DMS 273 (cell line): ENCODE data around the gene THBS3.
A peak's percentile ranks its signal among the peaks of the same experiment; 100 is the strongest.
"Not testable (repeated sequence)": the region's sequence is repeated elsewhere in the genome, so short reads cannot be mapped to it uniquely, and the experiment has no call there.

ENCODE experiments used
- DNase-seq: peaks from one replicate; lab custom pipeline; 2025; ENCODE audit not compliant: unreplicated experiment; lab: John Stamatoyannopoulos, UW

Gene THBS3

GRCh38 chr1:155208541-155209311, 1.0 kb upstream of the THBS3 start, which contains the start of gene MTX1:
Gene MTX1 (plus strand): TSS chr1:155208695. CDS start chr1:155208805, 110 bp downstream.
- DNase-seq: peak; percentile 93

GRCh38 chr1:155206891-155207805, 549 bp downstream of the THBS3 start:
- DNase-seq: peak; percentile 96

- DNase-seq: no peak
These were observed 1.6 kb downstream of the THBS3 start for GRCh38 chr1:155205969-155206593.

GRCh38 chr1:155205035-155205434, 2.7 kb downstream of the THBS3 start:
- DNase-seq: no peak

DNA sequence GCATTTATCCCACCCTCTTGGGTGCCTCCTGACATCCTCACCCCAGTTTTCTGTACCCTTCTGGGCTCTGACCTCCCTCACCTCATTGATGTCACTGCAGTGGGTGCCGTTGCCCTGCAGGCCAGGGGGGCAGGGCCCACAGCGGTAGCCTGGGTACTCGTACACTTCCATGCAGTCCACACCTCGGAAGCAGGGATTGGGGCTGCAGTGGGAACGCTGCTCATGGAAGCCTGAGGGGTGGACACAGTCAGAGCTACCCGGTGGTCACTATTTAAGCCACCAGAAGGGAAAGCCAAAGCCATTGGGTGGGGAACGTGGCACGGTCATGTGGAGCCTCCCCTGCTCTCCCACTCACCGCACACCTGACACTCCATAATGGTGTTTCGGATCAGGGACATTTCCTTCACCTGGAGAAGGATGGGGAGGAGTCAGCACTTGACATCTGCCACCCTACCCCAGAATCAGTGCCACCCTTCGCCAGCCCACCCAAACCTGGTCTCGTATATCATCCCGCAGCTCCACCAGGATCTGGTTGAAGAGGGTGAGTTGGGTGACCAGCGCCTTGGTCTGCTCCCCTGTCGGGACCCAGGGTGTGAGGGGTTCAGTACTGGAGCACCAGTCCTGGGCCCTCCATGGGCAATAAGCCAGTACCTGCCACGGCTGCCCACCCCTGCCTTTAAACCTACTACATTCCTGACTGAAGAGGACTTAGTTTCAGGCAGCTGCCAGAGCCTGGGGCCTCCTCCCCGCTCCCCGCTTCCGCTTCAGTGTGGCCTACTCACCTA, 4.8 kb downstream of the THBS3 start:
- no peak for DNase-seq

- DNase-seq: no peak
These were observed 5.5 kb downstream of the THBS3 start for GRCh38 chr1:155202198-155202597.

GRCh38 chr1:155200920-155201319, 6.8 kb downstream of the THBS3 start:
- no peak for DNase-seq

DNA sequence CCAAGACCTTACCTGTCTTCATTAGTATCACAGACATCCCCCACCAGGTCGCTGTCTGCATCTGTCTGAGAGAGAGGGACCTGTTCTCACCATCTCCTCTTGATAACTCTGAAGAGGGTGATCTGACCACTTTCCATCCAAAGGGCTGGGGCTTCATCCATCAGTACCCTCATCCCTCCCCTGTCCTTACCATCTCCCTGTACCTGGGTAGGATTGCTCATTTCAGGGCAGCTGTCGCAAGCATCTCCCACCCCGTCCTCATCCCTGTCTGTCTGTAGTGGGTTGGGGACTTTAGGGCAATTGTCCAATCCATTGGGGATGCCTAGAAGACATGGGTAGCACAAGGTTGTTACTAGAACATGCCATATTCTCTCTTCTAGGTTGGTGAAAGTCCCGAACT, 7.9 kb downstream of the THBS3 start:
- DNase-seq: no peak

DNA sequence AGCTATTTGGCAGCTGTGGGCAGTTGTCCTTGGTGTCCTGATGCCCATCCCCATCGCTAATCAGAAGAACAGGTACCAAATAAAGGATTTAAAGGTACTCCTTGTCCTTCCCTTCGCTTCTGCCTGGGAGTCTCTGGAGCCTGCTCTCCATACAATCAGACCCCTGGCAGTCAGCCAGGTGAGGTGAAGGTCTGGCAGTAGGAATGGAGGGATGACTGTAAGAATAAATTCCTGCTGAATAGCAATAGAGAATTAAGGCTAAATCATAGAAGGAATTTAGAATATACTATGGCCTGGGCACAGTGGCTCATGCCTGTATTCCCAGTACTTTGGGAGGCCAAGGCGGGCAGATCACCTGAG, 9.2 kb downstream of the THBS3 start:
- DNase-seq: peak; percentile 45

- DNase-seq: no peak
These were observed 9.7 kb downstream of the THBS3 start for GRCh38 chr1:155197901-155198546.

DNA sequence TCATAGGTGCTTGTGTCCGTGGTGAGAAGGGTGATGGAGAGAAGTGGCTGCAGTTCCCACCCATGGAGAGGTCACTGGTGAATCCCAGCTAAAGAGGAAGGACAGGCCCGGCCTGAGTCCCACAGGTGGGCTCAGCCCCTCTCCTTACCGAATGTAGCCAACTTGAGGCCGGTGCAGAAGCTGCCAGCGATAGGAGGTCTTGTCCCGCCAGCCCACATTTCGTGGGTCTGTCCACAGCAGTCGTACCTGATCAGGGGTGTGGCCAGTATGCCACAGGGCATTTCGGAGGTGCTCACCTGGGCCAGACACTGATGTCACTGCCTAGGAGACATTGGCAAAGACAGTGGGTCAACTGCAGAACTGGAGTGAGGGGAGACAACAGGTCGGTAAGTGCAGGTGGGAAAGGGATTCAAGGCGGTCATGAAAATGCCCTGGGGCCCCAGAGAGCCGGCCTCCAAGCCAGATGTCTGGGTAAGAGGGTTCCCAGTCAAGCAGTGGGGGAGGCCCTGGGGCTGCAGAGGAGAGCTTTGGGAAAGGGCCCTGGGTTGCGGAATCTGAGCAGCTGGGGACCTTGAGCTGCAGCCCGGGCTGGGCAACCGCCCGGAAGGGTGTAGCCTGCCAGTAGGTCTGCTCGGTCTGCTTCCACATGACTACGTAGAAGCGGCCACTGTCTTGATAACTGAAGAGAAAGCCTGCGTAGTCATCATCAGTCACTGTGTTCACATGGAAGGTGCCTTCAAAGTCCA, 10.6 kb downstream of the THBS3 start:
- no peak for DNase-seq

GRCh38 chr1:155196103-155196892, 11.4 kb downstream of the THBS3 start:
- no peak for DNase-seq

- DNase-seq: peak; percentile 65
These were observed 12.2 kb downstream of the THBS3 start for GRCh38 chr1:155195201-155196102.

DNA sequence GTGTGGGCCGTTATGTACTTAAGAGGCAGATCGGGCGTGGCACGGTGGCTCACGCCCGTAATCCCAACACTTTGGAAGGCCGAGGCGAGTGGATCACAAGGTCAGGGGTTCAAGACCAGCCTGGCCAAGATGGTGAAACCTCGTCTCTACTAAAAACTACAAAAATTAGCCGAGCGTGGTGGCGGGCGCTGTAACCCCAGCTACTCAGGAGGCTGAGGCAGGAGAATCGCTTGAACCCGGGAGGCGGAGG, 13.8 kb downstream of the THBS3 start:
- not testable (repeated sequence) for DNase-seq

DNA sequence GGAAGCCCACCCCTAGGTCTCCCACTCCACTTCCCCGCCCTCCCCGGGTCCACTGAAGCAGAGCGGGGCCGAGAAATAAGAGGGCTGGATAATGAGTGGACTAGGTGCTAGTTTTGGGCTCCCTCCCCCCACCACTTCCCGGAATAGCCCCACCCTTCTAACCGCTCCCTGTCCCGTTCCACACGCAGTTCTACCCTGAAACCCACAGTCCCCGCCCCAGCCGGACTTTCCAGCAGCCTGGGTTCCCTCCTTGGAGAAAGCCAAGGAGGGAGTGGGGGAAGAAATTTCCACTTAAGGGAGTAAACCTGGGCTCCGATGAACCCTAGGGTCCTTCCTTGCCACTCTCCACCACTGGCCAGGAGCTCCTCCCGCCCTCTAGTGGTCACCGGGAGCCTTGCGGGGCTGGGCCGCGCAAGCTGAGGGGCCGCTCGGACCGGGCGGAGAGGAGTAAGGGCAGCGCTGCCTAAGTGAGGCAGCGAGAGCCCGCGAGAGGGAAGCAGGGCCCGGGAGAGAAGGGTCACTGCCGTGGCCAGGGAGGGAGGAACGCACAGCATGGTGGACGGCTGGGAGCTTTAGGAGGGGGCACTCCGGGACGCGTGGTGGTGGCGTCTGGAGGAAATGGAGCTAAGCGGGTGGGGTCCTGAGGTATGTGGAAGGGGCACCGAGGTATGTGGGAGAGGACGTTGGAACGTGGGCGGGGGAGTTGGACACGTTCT, 14.3 kb downstream of the THBS3 start:
- peak; percentile 93 for DNase-seq

DNA sequence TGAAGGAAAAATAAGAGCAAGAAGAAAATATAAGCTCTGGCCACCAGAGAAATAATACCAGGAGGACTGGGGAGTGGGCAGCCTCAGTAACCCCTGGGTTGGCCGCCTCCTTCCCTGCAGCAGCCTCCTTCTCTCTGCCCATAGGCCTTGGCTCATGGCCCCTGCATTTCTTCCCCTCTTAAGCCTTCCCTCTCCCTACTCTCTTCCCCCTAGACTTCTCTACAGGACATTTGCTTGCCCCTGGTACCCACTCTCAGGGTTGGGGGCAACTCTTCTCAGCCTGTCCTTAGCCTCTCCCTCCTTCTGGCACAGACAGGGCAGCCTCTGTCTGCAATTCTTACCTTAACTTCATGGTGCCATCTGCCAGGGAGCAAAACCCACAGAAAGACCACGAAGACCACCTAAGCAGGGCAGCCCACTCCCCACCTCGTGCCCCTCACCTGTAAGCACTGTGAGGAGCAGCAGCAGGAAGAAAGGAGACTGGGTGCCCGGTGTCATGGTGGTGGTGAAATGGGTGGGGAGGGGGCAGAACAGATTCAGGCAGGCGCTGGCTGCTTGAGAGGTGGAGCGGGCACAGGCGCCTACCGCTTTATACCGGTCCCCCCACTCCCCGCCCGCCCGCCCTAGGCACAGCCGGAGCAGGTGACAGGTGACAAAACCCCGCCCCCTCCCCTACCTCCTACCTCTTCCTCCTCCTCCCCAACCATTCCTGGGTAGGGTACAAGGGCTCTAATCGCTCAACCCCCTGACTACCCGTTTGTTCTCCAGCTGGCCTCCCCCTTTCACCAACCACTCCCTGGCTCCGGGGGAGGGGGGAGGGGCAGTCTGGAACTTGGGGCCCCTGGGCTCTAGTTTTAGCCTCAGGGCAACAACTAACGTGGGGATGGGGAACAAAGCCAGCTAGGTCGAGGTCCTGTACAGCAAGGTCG, 15.1 kb downstream of the THBS3 start:
- peak; percentile 59 for DNase-seq
